IMR-90 (cell line): ENCODE results near the gene VAMP8.

Experiments
- CTCF ChIP-seq: conservative IDR thresholded peaks from 2 replicates; pipeline ENCODE4 v1.5.1; 2012; ENCODE audit warnings: mild to moderate bottlenecking, low read depth, low read length, improper control_type of control experiment
- RAD21 ChIP-seq: IDR thresholded peaks from 2 replicates; pipeline ENCODE4 v1.6.1; 2012; ENCODE audit warnings: low read length, improper control_type of control experiment

DNA sequence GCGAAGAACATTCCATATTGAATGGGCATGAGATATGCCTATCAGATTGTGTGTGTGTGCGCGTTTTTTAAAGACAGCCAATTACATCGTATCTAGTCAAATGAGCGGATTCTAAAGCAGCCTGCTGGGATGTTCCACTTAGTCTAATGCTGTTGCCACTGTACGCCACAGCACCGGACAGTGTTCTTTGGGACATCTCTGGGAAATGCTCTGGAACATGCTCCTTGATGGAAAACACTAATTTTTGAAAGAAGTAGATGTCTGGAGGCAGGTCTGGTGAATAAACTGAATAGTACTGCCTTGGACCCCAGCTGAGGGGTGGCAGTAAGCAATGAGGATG lies 28.7 kb downstream of the VAMP8 start:
- TF ChIP-seq CTCF (no peak), RAD21 (no peak)
